Stomach (tissue), 9 donors: ENCODE measurements around the gene LCK. TPM values are rescaled to one million over a fixed set of nuclear protein-coding genes. Genes with fewer than 3 reads are reported as not detected.

ENCODE experiments used
- DNase-seq, 2 donors: peaks; one replicate each; pipeline versions ENCODE4 v3.0.0 to v3.0.0-alpha.2; 2013 to 2019
- H3K27ac ChIP-seq, 5 donors: fragments of 200-600 bp in 4 of 5; sonication (generic) in 4 of 5; one replicate each; pipeline ENCODE4 v1.5.1; 2013 to 2019; ENCODE audit warnings: mild to moderate bottlenecking in 1 of 5, moderate library complexity in 1 of 5
- H3K27me3 ChIP-seq, 3 donors: fragments of 200-600 bp; sonication (generic); one replicate each; pipeline ENCODE4 v1.5.1; 2017 to 2019; ENCODE audit warnings: mixed run types in 1 of 3
- H3K36me3 ChIP-seq, 4 donors: fragments of 200-600 bp; sonication (generic); 1 replicate in 3 of 4; 2 replicates in 1 of 4; pipeline ENCODE4 v1.5.1; 2016 to 2019
- H3K4me1 ChIP-seq, 4 donors: fragments of 200-600 bp; sonication (generic); one replicate each; pipeline ENCODE4 v1.5.1; 2016 to 2019
- H3K4me3 ChIP-seq, 4 donors: fragments of 200-600 bp; sonication (generic) in 3 of 4; one replicate each; pipeline ENCODE4 v1.5.1; 2016 to 2019; ENCODE audit warnings: mild to moderate bottlenecking in 1 of 4
- H3K9me3 ChIP-seq, 4 donors: fragments of 200-600 bp; sonication (generic); one replicate each; pipeline ENCODE4 v1.5.1; 2016 to 2019
- CTCF ChIP-seq, 7 experiments: fragments of 450-650 bp in 4 of 7; fragments of 200-600 bp in 3 of 7; sonication (generic) in 3 of 7; IDR thresholded peaks; one replicate each; pipeline ENCODE4 v1.5.1; 2016 to 2019; ENCODE audit warnings: antibody characterized with exemption in 7 of 7, control low read depth in 2 of 7, mild to moderate bottlenecking in 1 of 7
- EP300 ChIP-seq: sonication (generic); formaldehyde crosslinking; IDR thresholded peaks from one replicate; pipeline ENCODE4 v1.6.1; 2017; ENCODE audit warnings: antibody characterized with exemption
- POLR2A ChIP-seq, 4 donors: fragments of 450-650 bp; IDR thresholded peaks; one replicate each; pipeline ENCODE4 v1.6.1; 2016; ENCODE audit warnings: antibody characterized with exemption in 4 of 4, control low read depth in 2 of 4, mild to moderate bottlenecking in 1 of 4, moderate library complexity in 1 of 4
- POLR2AphosphoS5 ChIP-seq, 3 donors: sonication (generic); formaldehyde crosslinking; IDR thresholded peaks; one replicate each; pipeline ENCODE4 v1.6.1; 2016; ENCODE audit warnings: antibody characterized with exemption in 3 of 3
- WGBS, 5 donors: extraction: QIAGEN DNeasy Blood & Tissue Kit in 3 of 5; methylation state at CpG; one replicate each; pipeline versions ENCODE4 v1.1.5 to v1.1.7; 2013 to 2018; 5-methylcytosine and 5-hydroxymethylcytosine counted together
- intact Hi-C: fragments of 100-400 bp; cut with DNase I; formaldehyde crosslinking; loops from one replicate; pipeline ENCODE4 v1.15.1; 2023; ENCODE audit warnings: low total_unique reads
- polyA plus RNA-seq, 3 donors: library from polyadenylated mRNA; stranded (reverse); fragments of 200-250 nt; gene quantifications; one replicate each; pipeline ENCODE4 v1.2.3, GENCODE V29; 2013
- total RNA-seq, 5 donors: library from RNA; depleted of rRNA; stranded (reverse); fragments of >200 nt; gene quantifications; one replicate each; pipeline versions ENCODE4 v1.1.0 to v1.2.3, GENCODE V29; 2014 to 2016
- donor health status: healthy with polysubstance abuse.
- donor health status: Bipolar disorder and iron deficiency.
- donor health status: healthy.

The LCK gene
- total and polyA plus RNA-seq, 8 donors = 0.58 to 6.4 (median 2.2) TPM

- DNase-seq = no peak
- Histone ChIP-seq H3K27me3 (no peaks in the 10 kb centered on the region), H3K9me3 (no peaks in the 10 kb centered on the region), H3K36me3 (peaks cover 0 to 3% (median 2%) of the 10 kb centered on the region in 4 donors), H3K4me3 (no peak overlapping the region), H3K4me1 (peaks cover 12 to 30% (median 26%) of the 10 kb centered on the region in 4 donors), H3K27ac (peak overlapping the region; percentile 18 to 65 (median 46))
- no peak for TF ChIP-seq CTCF (IDR thresholded peaks at IDR 0.05)
- TF ChIP-seq POLR2A (IDR thresholded peaks at IDR 0.05) = no peak
- no peak for TF ChIP-seq POLR2AphosphoS5 (IDR thresholded peaks at IDR 0.05)
- no peak for TF ChIP-seq EP300
- intact Hi-C loops = no loop called here
- WGBS, 5 donors = 76 to 80% (median 78%) methylated on average over 6 of the region's 6 CpGs
Observed at GRCh38 chr1:32208469-32208868, 42.6 kb upstream of the LCK start.

- 33 to 43% (median 38%) methylated on average over 4 to 5 of the region's 5 CpGs; no CpG with 5 or more reads in 1 of the 5 donors for WGBS, 5 donors
- intact Hi-C loops = no loop called here
- peak; percentile 89 to 94 for DNase-seq
Observed at GRCh38 chr1:32208891-32209328, 42.2 kb upstream of the LCK start, which contains the start of gene DCDC2B. TSS of gene DCDC2B (plus strand) at chr1:32209089. CDS start at chr1:32209094, 5 bp downstream.

DNA sequence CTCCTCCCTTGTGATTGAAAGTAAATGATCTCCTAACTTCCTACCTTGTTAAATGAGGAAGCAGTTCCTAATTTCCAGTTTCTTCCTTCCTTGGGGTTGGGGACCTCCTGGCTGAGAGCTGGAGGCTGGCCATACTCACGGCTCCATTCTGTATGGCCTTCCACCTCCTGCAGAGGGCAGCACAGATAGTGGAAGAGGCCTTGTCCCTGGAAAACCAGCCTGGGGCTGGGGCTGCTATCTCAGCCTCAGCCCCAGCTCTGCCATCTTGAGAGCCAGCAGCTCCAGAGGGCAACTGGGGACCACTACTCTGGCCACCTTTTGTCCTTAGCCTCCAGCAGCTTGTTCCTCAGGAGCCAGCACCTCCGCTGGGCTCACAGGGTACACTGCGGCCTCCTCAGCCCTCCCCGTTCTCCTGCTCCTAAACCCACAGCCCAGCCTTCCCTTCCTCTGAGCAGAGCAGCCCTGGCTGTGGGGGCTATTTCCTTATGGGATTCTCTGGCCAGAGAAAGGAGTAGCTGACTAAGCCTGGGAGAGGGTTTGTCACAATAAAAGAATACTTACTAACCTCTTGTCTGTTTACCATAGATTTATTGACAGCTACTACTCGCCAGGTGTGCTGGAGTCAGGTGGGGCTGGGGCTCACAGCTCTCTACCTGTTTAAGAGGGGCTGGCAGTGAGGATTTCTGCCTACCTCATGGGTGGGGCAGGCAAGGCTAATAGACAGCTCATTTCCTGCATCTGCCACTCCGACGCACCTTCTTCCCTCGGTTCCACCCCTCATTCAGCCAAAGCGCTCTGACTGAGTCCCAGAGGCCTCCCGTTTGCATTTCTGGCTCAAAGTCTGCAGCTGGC lies 35.2 kb upstream of the LCK start:
- H3K36me3 ChIP-seq = peaks cover 20 to 66% (median 59%) of the 10 kb centered on the region in 4 donors
- TF ChIP-seq CTCF (IDR thresholded peaks at IDR 0.05) = peak in 5 of 7 experiments; percentile 36 to 75 (median 61)
- no peak for TF ChIP-seq POLR2A (IDR thresholded peaks at IDR 0.05)
- TF ChIP-seq EP300 = no peak
- peak in 1 of 3 donors; percentile 44 for TF ChIP-seq POLR2AphosphoS5 (IDR thresholded peaks at IDR 0.05)
- intact Hi-C loops = no loop called here

More at GRCh38 chr1:32208891-32209328, 42.2 kb upstream of the LCK start, which contains the start of gene DCDC2B:
- TF ChIP-seq EP300 (no peak), POLR2A (IDR thresholded peaks at IDR 0.05) (no peak), POLR2AphosphoS5 (IDR thresholded peaks at IDR 0.05) (peak in 1 of 3 donors; percentile 69), CTCF (IDR thresholded peaks at IDR 0.05) (peak in 1 of 7 experiments; percentile 8)
- H3K9me3 ChIP-seq = no peaks in the 10 kb centered on the region
- H3K36me3 ChIP-seq = peaks cover 0 to 6% (median 4%) of the 10 kb centered on the region in 4 donors
- peak within 1 kb of the TSS; percentile 18 to 65 (median 46) for H3K27ac ChIP-seq
- H3K4me1 ChIP-seq = peaks cover 12 to 30% (median 26%) of the 10 kb centered on the region in 4 donors
- H3K4me3 ChIP-seq = no peak within 1 kb of the TSS
- H3K27me3 ChIP-seq = no peaks in the 10 kb centered on the region

GRCh38 chr1:32216566-32216965 lies 34.5 kb upstream of the LCK start:
- no peak for DNase-seq
- Histone ChIP-seq H3K4me1 (peaks cover 13 to 37% (median 23%) of the 10 kb centered on the region in 4 donors), H3K9me3 (no peaks in the 10 kb centered on the region), H3K27me3 (no peaks in the 10 kb centered on the region), H3K36me3 (peaks cover 20 to 66% (median 59%) of the 10 kb centered on the region in 4 donors), H3K27ac (peak overlapping the region in 1 of 5 donors; percentile 41), H3K4me3 (no peak overlapping the region)
- 87 to 94% (median 90%) methylated on average over 5 of the region's 5 CpGs for WGBS, 5 donors
- intact Hi-C loops = no loop called here
- no peak for TF ChIP-seq POLR2A (IDR thresholded peaks at IDR 0.05)
- TF ChIP-seq POLR2AphosphoS5 (IDR thresholded peaks at IDR 0.05) = no peak

More for the DNA sequence above, 35.2 kb upstream of the LCK start:
- no peaks in the 10 kb centered on the region for H3K9me3 ChIP-seq
- peaks cover 6 to 30% (median 16%) of the 10 kb centered on the region in 4 donors for H3K4me1 ChIP-seq
- WGBS, 5 donors = 67 to 77% (median 74%) methylated on average over 10 of the region's 10 CpGs
- H3K27me3 ChIP-seq = no peaks in the 10 kb centered on the region
- DNase-seq = peak; percentile 73 to 88
- H3K4me3 ChIP-seq = no peak overlapping the region
- H3K27ac ChIP-seq = peak overlapping the region in 2 of 5 donors; percentile 41 to 42
